ENCODE results near the gene NHLH1.

DNA sequence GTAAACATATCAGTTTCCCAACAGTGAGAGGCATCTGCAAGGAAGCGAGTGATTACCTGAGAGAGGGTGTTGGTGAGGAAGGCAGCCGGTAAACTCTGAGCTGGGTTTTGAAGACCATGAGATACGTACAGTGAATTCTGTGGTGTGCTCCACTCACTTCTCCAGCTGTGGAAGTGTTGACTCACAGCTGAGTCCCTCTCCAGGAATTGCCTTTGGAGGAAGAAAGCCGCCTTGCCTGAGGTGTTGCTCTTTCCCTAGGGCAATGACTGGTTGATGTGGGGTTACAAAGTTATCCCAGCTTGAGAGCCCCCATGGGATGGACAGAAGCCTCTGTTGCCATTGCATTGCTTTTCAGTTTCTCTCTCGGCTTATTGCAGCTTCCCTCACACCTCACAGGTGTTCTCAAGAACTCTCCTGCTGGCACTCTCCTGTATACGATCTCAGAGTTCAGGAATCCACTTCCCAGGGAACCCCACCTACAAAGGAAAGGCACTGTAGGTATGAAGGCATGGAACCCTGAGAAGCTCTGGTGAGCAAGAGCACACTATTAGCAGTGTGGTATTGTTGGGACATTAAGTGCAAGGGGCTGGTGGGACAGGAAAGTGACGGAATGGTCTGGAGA, 10.8 kb downstream of the NHLH1 start:
- TF ChIP-seq CTCF (IDR thresholded peaks at IDR 0.05) (no peak), POLR2A (IDR thresholded peaks at IDR 0.05; ENCODE audit: low read depth) (no peak), POLR2AphosphoS5 (IDR thresholded peaks at IDR 0.05) (no peak)

Data from esophagus muscularis mucosa (tissue), 3 donors.